MM.1S (cell line): ENCODE measurements around the gene CASP7.

Experiments
- EZH2phosphoT487 ChIP-seq: fragments of 300-600 bp; sonication (generic); IDR thresholded peaks from 2 replicates; pipeline ENCODE4 v1.6.1; 2018; ENCODE audit warnings: antibody characterized with exemption, low read length
- TF ChIP-seq, protein P1 (sequence below): fragments of 300-600 bp; sonication (generic); IDR thresholded peaks from 2 replicates; pipeline ENCODE4 v1.5.1; 2016; ENCODE audit warnings: antibody characterized with exemption, low read length, mixed read lengths

- TF ChIP-seq, protein P1, sequence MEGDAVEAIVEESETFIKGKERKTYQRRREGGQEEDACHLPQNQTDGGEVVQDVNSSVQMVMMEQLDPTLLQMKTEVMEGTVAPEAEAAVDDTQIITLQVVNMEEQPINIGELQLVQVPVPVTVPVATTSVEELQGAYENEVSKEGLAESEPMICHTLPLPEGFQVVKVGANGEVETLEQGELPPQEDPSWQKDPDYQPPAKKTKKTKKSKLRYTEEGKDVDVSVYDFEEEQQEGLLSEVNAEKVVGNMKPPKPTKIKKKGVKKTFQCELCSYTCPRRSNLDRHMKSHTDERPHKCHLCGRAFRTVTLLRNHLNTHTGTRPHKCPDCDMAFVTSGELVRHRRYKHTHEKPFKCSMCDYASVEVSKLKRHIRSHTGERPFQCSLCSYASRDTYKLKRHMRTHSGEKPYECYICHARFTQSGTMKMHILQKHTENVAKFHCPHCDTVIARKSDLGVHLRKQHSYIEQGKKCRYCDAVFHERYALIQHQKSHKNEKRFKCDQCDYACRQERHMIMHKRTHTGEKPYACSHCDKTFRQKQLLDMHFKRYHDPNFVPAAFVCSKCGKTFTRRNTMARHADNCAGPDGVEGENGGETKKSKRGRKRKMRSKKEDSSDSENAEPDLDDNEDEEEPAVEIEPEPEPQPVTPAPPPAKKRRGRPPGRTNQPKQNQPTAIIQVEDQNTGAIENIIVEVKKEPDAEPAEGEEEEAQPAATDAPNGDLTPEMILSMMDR, result no peak
- TF ChIP-seq EZH2phosphoT487, result no peak
Observed at GRCh38 chr10:113686028-113686427, 6.3 kb downstream of the CASP7 start.
